Uterus (tissue), 4 donors: ENCODE measurements around the gene TBXAS1. TPM values are rescaled to one million over a fixed set of nuclear protein-coding genes. Genes with fewer than 3 reads are reported as not detected.

Experiments
- DNase-seq, 2 donors: peaks; one replicate each; pipeline ENCODE4 v3.0.0-alpha.2; 2019 to 2020
- H3K27ac ChIP-seq, 2 donors: fragments of 200-600 bp; sonication (generic); 1 replicate in 1 of 2; 2 replicates in 1 of 2; pipeline ENCODE4 v1.5.1; 2016 to 2018
- H3K27me3 ChIP-seq, 2 donors: fragments of 200-600 bp; sonication (generic); one replicate each; pipeline ENCODE4 v1.5.1; 2018 to 2019; ENCODE audit warnings: control low read depth in 1 of 2
- H3K36me3 ChIP-seq, 2 donors: fragments of 200-600 bp; sonication (generic); one replicate each; pipeline ENCODE4 v1.5.1; 2019; ENCODE audit warnings: control low read depth in 1 of 2
- H3K4me1 ChIP-seq, 2 donors: fragments of 200-600 bp; sonication (generic); one replicate each; pipeline ENCODE4 v1.5.1; 2018 to 2019; ENCODE audit warnings: control low read depth in 1 of 2
- H3K4me3 ChIP-seq, 2 donors: fragments of 200-600 bp; sonication (generic); 1 replicate in 1 of 2; 2 replicates in 1 of 2; pipeline ENCODE4 v1.5.1; 2018 to 2019; ENCODE audit warnings: mild to moderate bottlenecking in 1 of 2
- H3K9me3 ChIP-seq, 2 donors: fragments of 200-600 bp; sonication (generic); one replicate each; pipeline ENCODE4 v1.5.1; 2019; ENCODE audit warnings: control low read depth in 1 of 2
- CTCF ChIP-seq, 4 experiments: fragments of 200-600 bp in 2 of 4; fragments of 450-650 bp in 2 of 4; sonication (generic) in 2 of 4; IDR thresholded peaks; one replicate each; pipeline ENCODE4 v1.5.1; 2016 to 2019; ENCODE audit warnings: antibody characterized with exemption in 4 of 4, mild to moderate bottlenecking in 2 of 4, moderate library complexity in 1 of 4
- POLR2A ChIP-seq, 2 donors: fragments of 450-650 bp; IDR thresholded peaks; one replicate each; pipeline ENCODE4 v1.6.1; 2016; ENCODE audit warnings: antibody characterized with exemption in 2 of 2, mild to moderate bottlenecking in 1 of 2, moderate library complexity in 1 of 2
- intact Hi-C: fragments of 100-400 bp; cut with DNase I; formaldehyde crosslinking; loops from one replicate; pipeline ENCODE4 v1.15.1; 2023; ENCODE audit warnings: low total_unique reads
- total RNA-seq, 4 donors: library from RNA; depleted of rRNA in 3 of 4; stranded (reverse); fragments of >200 nt in 3 of 4; gene quantifications; one replicate each; pipeline versions ENCODE4 v1.1.0 to v1.2.4, GENCODE V29; 2014 to 2023
- donor health status: DM: yes; HTN: yes; CAD: no.

The TBXAS1 gene
- total RNA-seq, 4 donors from 2014 or later: 6.6 to 14.3 (median 11.9) TPM

DNA sequence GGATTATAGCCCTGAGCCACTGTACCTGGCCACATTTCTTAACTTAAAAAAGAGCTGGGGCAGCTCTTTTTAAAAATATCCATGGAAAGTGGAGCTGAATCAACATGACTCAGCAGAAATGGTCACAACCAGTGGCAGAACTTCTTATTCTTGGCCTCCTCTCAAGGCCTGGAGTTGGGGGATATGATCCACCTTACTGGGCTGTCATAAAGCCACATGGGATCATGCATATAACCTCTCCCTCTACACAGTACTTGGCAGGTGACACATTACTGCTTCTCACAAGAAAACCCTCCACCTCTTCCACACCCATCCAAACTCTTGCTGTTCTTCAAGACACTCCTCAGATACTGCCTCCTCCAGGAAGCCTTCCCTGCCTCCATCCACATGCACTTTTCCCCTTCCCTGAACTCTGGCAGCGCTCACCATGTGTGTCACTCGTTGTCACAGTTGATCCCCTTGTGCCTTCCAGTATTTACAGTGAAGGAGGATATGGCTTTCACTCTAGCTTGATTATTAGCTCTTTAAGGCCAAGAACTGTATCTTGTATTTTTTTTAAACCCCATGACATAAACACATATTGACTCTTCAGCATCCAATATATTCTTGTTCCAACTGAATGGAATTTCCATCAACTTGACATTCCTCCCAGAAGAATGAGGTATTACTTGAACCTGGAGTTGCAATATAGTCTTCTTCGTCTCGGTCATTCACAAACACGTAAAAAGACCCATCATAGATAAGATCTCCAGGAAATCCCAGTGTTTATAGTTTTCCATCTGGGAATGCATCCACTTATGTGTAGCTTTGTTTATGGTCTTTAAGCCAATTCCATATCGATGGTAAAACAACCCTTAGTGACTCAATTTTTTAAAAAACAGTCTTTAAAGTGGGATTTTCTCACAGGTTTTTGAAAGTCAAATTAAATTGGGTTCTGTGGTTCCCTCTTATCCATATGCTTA is 85.5 kb downstream of the TBXAS1 start:
- H3K4me3 ChIP-seq: no peak overlapping the region
- H3K36me3 ChIP-seq: no peaks in the 10 kb centered on the region
- no peaks in the 10 kb centered on the region for H3K9me3 ChIP-seq
- no peaks in the 10 kb centered on the region for H3K4me1 ChIP-seq
- intact Hi-C loops: no loop called here
- DNase-seq: no peak
- H3K27ac ChIP-seq: no peak overlapping the region
- H3K27me3 ChIP-seq: no peaks in the 10 kb centered on the region
- TF ChIP-seq POLR2A (IDR thresholded peaks at IDR 0.05) (no peak), CTCF (IDR thresholded peaks at IDR 0.05) (no peak)

- H3K36me3 ChIP-seq: no peaks in the 10 kb centered on the region
Measured at GRCh38 chr7:139915268-139915863, 86.3 kb downstream of the TBXAS1 start.

DNA sequence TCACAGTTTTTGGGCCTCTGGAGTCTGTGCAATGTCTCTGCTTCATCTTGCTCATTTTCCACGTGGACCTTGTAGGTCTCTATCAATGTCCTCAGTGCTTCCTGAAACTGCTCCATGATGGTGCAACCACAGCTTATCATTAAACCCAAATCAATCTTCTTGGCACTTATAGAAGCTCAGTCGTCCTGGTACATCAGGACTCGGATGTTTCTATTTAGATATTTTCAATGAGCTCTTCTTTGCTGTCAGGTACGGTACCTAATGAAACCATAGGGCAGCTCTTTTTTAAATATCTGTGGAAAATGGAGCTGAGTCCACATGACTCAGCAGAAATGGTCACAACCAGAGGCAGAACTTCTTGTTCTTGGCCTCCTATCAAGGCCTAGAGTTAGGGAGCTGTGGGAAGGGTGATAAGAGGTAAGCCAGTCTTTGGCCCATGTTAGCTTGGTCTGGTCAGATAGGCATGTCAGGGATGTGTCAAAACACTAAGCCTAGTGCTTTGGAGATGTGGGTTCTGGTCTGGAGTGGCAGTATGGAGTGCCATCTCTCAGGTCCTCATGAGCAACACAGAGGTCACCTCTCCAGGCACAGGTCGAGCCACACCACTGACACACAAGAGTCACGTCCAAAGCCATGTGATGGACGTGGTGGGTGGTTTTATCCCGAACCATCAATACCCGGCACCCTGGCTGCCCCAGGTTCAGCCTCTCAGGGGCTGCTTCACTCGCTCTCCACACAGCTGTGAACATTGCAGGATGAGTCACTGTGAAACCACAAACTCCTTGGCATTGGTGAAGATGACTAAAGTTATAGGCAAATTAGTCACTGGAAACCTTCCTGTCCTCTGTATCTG is 87.0 kb downstream of the TBXAS1 start:
- Histone ChIP-seq H3K36me3 (no peaks in the 10 kb centered on the region), H3K4me3 (no peak overlapping the region), H3K27me3 (no peaks in the 10 kb centered on the region), H3K9me3 (no peaks in the 10 kb centered on the region), H3K27ac (no peak overlapping the region), H3K4me1 (no peaks in the 10 kb centered on the region)
- intact Hi-C loops: no loop called here
- DNase-seq: peak; percentile 25 to 38
- TF ChIP-seq CTCF (IDR thresholded peaks at IDR 0.05) (no peak), POLR2A (IDR thresholded peaks at IDR 0.05) (no peak)

More at GRCh38 chr7:139915268-139915863, 86.3 kb downstream of the TBXAS1 start:
- H3K4me1 ChIP-seq: no peaks in the 10 kb centered on the region
- H3K4me3 ChIP-seq: no peak overlapping the region
- no peaks in the 10 kb centered on the region for H3K9me3 ChIP-seq
- no peaks in the 10 kb centered on the region for H3K27me3 ChIP-seq
- intact Hi-C loops: no loop called here
- no peak overlapping the region for H3K27ac ChIP-seq
- DNase-seq: no peak
- TF ChIP-seq POLR2A (IDR thresholded peaks at IDR 0.05) (no peak), CTCF (IDR thresholded peaks at IDR 0.05) (no peak)

DNA sequence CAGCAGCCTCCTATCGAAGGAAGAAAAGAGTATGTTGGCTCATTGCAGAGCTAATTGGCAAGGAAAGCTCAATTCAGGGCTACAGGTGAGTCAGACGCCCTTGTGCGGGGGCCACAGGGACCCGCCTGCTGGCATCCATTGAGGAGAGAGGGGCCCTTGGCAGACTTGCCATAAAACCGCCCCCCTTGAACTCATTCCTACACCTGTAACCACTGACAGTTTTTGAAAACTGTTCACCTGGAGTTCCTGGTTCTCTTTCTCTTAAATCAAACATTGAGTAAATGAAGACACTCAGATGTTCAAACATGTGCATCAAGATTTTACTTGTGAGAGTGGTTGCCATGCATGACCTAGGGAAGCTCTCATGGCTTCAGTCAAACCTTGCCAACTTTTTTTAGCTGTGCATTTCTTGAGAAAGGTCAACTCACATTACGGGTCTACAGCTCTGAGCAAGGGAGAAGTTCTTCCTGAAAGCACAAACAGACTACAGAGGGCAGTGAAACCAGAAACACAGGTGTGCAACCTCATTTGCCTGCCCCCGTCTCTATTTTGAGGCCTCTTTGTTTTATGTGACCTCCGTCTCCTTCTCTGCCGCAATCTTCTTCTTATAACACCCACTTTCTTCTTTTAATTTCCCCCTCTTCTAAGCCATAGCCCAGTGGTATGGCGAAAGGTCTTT is 87.8 kb downstream of the TBXAS1 start:
- TF ChIP-seq CTCF (IDR thresholded peaks at IDR 0.05) (no peak), POLR2A (IDR thresholded peaks at IDR 0.05) (no peak)
- no peaks in the 10 kb centered on the region for H3K36me3 ChIP-seq
- H3K27me3 ChIP-seq: no peaks in the 10 kb centered on the region
- no peaks in the 10 kb centered on the region for H3K4me1 ChIP-seq
- no peak for DNase-seq
- H3K27ac ChIP-seq: no peak overlapping the region
- no peak overlapping the region for H3K4me3 ChIP-seq
- H3K9me3 ChIP-seq: no peaks in the 10 kb centered on the region
- intact Hi-C loops: no loop called here
